H4 (cell line): ENCODE measurements around the gene ARHGEF10L. TPM values are rescaled to one million over a fixed set of nuclear protein-coding genes. Genes with fewer than 3 reads are reported as not detected.

ENCODE experiments used
- DNase-seq: peaks from one replicate; pipeline ENCODE4 v3.0.0-alpha.2; 2015; ENCODE audit warnings: low spot score
- total RNA-seq: library from RNA; depleted of rRNA; stranded (reverse); fragments of >200 nt; shearing (Covaris generic); gene quantifications from 2 replicates; pipeline ENCODE4 v1.2.3, GENCODE V29; 2014

The ARHGEF10L gene
- total RNA-seq, 1 experiment from 2014 or later: 2.6 TPM

GRCh38 chr1:17588048-17588871, 48.8 kb downstream of the ARHGEF10L start:
- peak; percentile 81 for DNase-seq

- no peak for DNase-seq
Observed at GRCh38 chr1:17591814-17592430, 52.4 kb downstream of the ARHGEF10L start.

GRCh38 chr1:17594026-17594425, 54.5 kb downstream of the ARHGEF10L start:
- DNase-seq: no peak

- no peak for DNase-seq
Observed at GRCh38 chr1:17594690-17595601, 55.4 kb downstream of the ARHGEF10L start.

GRCh38 chr1:17595602-17595925, 56.1 kb downstream of the ARHGEF10L start:
- DNase-seq: no peak

- no peak for DNase-seq
Observed at GRCh38 chr1:17596186-17596585, 56.7 kb downstream of the ARHGEF10L start.

GRCh38 chr1:17596651-17597509, 57.4 kb downstream of the ARHGEF10L start:
- no peak for DNase-seq

- no peak for DNase-seq
Observed at GRCh38 chr1:17597651-17598050, 58.2 kb downstream of the ARHGEF10L start.

GRCh38 chr1:17598251-17598650, 58.8 kb downstream of the ARHGEF10L start:
- DNase-seq: no peak

- no peak for DNase-seq
Observed at GRCh38 chr1:17599291-17599953, 59.9 kb downstream of the ARHGEF10L start.

GRCh38 chr1:17599954-17600300, 60.4 kb downstream of the ARHGEF10L start:
- DNase-seq: no peak

- no peak for DNase-seq
Observed at GRCh38 chr1:17600321-17600720, 60.8 kb downstream of the ARHGEF10L start.

- no peak for DNase-seq
Observed at GRCh38 chr1:17601643-17602382, 62.3 kb downstream of the ARHGEF10L start.

GRCh38 chr1:17603091-17603841, 63.8 kb downstream of the ARHGEF10L start:
- DNase-seq: no peak

GRCh38 chr1:17605582-17606344, 66.3 kb downstream of the ARHGEF10L start:
- DNase-seq: no peak

- peak; percentile 53 for DNase-seq
Observed at GRCh38 chr1:17606826-17607440, 67.4 kb downstream of the ARHGEF10L start.

- no peak for DNase-seq
Observed at GRCh38 chr1:17607644-17608581, 68.4 kb downstream of the ARHGEF10L start.
